NK-92 (cell line): ENCODE data around the gene TTC7B.

Source experiments
- DNase-seq: peaks from one replicate; lab custom pipeline; 2025; ENCODE audit not compliant: unreplicated experiment; lab: John Stamatoyannopoulos, UW

TTC7B gene

DNA sequence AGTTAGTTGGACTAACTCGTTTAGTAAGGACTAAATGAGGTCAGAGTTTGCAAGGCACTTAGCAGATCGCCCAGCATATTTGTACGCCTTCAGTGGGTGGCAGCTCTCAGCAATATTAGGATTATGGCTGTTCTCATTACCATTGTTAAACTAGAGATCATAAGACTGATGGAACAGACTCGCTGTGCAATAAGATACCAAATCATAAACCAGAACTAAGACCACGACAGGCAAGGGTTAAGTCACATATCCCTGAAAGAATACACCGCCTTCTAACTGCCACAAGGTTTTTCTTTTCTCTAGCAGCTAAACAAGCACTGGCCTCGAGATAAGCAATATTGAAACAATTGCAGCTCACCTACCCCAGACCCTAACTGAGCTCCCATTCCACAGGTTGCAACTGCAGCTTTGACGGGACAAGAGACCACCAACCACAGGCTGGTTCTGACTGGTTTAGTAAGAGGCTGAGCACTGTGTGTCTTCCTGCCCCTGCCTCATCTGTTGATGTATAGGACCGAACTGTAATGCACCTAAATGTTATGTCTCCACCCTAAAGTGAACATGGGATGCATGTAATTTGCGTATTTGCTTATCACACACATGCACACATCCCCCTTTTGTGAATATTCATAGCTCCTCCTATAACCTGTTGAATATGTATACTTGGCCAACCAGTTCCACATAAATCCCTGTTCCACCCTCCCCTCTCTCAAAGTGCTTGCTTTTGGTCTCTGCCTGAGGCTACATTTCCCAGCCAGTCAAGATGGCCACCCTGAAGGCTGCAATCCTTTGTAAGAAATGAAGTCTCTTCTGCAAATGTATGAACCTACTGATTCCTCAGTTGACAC, 266.2 kb downstream of the TTC7B start:
- DNase-seq, result no peak

DNA sequence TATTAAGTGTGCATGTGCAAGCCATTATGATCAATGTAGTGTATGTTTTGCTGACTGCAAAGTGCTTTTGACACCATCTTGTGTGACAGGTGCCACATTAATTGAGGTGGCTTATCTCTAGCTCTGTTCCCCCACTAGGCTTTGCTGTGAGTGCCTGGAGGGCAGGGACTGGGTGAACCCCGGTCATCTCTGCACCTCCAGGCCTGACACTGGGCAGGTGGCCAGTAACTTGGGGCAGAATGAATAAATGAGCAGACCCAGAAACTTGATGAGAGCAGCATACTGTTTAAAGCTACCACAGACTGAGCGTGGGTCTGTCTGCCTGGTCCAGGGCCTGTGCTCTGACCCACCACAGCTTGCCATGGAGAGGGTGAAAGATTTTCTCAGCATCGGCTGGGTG, 267.8 kb downstream of the TTC7B start:
- DNase-seq, result no peak

- no peak for DNase-seq
Observed at GRCh38 chr14:90547968-90548367, 268.3 kb downstream of the TTC7B start.

DNA sequence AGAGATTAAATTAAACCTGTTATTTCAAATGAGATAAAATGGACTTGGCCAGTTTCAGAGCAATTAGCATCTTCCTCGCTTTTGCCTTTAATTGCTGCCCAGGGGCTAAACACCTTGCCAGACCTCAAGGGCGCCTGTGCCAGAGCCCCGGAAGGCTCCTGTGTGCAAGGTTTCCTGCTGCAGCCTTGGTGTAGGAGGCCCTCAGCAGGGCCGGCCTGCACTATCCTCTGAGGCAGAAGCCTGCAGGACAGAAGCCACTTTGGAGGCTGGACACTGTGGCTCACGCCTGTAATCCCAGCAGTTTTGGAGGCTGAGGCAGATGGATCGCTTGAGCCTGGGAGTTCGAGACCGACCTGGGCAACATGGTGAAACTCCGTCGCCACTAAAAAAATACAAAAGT, 269.0 kb downstream of the TTC7B start:
- DNase-seq, result no peak

DNA sequence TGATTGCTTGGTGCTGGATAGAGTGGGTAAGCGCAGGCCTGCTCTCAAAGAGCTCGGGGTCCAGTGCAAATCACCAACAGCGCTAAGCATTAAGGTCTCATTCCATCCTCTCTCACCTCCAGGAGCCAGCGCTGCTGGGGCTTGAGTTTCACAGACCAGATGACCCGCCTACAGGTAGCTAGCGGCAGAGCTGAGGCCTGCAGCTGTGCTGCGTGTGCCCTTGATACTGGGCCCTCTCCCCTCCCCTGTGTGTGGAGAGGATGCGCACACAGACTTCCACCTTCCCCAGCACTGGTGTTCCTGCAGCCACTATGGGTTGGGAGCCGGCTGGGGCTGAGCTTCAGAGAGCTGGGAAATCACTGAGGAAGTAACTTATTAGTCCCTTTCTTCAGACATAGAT, 269.5 kb downstream of the TTC7B start:
- DNase-seq, result no peak

DNA sequence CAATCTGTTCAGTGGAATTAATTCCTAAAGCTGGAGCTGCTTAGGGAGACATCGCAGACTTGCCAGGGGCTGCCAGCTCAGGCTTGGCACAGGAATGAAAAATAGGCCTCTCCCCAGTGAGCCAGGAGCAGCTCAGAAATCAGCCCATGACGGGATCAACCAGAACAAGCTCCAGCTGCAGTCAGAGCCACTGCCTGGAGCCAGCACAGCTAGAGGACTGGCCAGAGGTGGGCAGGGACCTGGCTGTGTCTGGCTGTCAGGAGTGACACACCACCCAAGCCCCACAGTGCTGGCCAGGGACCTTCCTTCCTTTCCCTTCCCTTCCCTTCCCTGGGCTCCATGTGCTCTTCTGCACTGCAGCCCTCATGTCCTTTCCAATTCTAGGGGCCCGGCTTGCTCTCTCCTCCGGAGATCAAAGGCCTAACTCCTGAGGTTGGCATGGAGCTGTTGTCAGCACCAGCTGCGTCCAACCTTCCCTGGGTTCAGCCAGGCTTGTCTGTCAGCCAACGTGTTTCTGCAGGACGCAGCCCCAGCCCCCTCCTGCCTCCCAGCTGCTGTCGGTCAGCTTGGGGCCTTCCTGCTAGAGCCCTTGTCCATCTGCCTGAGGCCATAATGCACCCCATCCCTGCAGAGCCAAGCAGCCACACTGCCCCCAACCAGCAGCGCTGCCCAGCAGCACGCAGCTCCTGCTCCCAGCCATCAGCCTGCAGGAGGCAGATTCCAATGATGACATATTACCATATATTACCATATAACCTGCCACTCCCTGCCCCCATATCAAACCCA, 270.1 kb downstream of the TTC7B start:
- DNase-seq, result no peak

DNA sequence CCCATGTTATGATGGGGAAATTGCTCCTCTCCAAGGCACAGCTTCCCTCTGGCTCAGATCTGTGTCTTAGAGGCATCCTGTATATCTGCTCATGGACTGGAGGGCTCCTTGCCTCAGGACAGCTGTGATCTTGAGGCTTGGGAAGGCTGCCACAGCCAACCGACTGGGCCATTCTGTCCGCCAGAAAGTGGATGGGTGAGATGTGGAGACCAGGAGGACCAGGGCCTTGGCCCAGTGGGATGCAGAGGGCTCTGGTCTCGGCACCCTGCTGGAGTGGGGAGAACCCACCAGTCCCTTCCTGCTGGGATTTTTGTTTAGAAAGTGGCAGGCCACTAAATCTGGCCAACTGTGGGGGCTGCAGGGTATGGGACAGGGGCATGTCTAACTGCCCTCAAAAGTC, 270.8 kb downstream of the TTC7B start:
- DNase-seq, result no peak

DNA sequence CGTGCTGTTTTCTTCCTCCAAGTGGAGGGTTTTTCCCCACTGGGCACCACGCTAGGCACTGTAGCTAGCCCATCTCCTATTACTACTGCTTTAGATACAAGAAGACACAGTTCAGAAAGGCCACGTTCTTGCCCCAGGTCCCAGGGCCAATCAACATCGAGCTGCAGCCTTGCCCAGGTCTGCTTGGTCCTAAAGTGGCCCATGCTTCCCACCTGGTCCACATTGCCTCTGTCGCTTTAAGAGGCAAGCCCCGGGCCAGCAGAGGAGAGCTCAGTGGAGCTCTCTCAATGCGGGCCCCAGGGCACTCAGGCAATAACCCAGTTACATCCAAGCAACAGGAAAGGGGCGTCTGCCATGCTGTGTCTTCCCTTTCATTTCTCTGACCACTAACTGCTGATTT, 271.3 kb downstream of the TTC7B start:
- no peak for DNase-seq

GRCh38 chr14:90544566-90544965, 271.7 kb downstream of the TTC7B start:
- DNase-seq, result no peak

DNA sequence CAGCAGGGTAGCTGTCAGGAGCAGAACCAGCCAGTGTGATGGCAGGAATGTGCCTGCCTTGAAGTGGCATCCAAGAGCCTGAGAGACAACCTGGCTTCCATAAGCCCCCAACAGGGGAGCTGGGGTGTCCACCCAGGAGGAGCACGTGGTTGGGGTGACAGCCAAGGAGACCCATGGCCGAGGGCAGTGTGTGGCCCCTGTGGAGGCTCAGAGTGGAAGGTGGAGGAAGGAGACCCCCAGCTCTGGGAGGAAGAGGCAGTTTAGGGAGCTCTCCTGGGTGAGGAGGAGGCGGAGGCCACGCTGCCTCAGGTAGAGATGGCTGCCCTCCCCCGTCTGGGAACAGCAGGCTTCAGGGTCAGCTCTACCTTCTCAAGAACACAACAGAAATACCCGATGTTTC, 272.4 kb downstream of the TTC7B start:
- no peak for DNase-seq

DNA sequence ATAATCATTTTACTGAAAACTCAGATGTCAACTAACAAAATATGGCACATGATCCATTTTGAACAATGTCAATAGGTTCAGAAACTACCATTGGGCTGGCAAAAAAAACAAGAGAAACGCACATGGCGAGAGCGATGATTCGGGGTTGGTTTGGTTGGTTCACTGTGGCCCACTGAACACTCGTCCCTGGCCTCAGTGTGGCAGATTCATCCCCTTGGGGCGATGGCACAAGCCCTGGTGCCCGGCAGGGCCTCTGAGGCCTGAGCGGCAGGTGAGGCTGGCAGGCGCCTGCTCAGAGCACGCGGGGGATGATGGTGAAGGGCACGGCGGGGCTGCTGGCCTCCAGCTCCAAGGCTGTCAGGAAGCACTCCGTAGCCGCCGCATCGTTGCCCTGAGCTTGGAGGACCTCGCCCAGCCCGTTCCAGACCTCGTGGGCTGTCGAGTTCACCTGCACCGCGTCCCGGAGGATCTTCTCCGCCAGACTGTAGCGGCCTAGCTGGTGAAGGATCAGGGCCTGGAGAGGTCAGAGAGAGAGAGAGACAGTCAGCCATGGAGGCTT, 275.1 kb downstream of the TTC7B start:
- no peak for DNase-seq

- no peak for DNase-seq
Observed at GRCh38 chr14:90540437-90540836, 275.8 kb downstream of the TTC7B start.

DNA sequence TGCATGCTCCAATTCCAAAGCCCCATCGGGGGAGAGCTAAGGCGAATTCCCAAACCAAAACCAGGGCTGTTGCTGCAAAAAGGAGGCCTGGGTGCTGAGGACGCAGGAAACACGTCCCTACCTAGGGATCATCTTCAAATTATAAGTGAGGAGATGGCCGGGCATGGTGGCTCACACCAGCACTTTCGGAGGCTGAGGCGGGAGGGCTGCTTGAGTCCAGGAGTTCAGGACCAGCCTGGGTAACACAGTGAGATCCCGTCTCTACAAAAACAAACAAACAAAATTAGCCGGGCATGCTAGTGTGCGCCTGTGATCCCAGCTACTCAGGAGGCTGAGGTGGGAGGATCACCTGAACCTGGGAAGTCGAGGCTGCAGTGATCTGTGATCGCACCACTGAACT, 276.2 kb downstream of the TTC7B start:
- DNase-seq, result no peak

DNA sequence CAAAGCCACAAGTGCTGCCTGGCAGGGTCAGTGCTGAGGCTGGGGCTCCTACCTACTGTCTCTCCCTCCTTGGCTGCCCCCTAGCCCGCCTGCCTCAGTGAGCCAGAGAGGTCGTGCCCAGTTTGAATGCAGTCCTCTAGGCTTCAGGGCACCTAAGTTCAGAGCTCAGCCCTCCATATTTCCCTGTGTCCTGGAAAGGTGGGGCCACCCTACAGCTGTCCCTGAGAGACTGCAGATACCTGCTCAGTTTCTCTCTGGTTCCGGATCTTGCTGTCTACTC, 276.8 kb downstream of the TTC7B start:
- no peak for DNase-seq

- DNase-seq, result no peak
Observed at GRCh38 chr14:90538716-90539495, 277.3 kb downstream of the TTC7B start.

GRCh38 chr14:90538095-90538494, 278.1 kb downstream of the TTC7B start:
- no peak for DNase-seq

DNA sequence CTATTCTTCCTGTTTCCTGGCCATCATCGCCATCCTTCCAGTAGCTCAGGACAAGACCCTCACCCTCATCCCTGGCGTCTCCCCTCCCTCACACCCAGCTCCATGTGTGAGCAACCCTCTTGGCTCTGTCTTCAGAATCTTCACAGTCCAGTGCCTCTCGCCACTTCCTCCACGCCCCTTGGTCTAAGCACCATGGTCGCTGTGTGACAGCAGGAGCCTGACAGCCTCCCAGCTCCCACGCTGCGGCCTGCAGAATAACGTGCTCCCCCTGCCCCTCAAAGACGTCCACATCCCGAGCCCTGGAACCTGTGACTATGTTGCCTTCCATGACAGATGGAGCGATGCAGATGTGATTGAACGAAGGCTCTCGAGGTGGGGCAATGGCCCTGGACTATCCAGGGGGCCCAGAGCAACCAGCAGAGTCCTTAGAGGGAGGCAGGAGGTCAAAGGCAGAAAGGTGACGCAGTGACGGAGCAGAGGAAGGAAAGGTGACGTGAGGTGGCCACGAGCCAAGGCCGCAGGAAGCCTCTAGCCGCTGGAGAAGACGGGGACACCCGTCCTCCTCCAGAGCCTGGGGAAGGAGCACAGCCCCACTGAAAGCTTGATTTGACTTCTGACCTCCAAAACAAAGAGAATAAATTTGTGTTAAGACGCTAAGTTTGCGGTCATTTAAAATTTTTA, 279.6 kb downstream of the TTC7B start:
- no peak for DNase-seq

- DNase-seq, result no peak
Observed at GRCh38 chr14:90536092-90536491, 280.1 kb downstream of the TTC7B start.

DNA sequence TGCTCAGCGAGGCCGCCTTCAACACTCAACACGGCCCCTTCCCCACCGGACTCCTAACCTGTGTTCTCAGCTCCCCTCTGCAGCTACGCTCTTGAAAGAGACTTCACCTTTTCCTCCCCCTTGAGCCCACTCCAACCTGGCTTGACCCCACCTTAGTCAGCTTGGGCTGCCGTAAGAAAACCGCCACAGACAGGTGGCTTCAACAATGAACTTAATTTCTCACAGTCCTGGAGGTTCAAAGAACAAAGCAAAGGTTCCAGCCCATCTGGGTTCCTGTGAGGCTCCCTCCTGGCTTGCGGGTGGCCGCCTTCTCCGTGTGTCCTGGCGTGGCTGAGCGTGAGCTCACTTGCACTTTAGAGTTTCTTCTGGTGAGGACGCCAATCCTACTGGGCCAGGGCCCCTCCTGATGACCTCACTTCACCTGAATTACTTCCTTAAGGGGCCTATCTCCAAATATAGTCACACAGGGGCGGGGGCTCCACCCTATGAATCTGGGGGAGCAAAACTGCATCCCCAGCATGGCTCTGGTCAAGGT, 280.6 kb downstream of the TTC7B start:
- DNase-seq, result no peak

DNA sequence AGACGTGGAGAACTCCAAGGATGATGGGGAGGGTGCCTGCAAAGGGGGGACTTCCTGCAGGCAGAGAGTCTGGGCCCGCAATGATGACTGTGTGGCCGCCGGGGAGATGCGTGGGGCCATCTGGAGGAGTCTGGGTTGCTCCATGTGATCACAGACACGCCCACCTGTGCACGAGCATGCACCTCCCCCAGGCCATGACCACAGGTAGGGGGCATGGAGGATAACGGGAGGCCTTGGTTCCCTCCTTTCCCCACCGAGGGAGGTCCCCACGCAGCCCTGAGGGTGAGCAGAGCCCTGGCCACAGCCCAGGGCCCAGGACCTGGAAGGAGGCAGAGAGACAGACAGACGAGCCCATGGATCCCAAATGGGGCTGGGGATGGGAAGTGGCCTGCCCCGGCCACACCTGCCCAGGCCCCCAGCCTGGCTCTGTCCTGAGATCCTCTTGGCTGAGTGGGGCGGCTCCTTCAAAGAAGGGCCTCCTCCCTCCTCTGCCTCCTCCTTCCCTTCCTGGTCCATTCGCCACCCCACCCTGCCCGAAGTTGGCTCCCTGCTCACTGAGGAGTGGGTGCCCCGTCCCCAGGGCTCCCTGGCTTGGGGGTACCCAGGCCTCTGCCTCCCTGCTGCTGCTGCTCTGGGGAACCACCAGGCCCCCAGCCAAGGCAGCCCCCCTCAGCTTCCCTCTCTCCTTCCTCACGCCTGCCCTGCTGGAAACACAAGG, 281.2 kb downstream of the TTC7B start:
- no peak for DNase-seq
